ENCODE measurements around the gene NF1.
"Not testable (repeated sequence)": the region's sequence is repeated elsewhere in the genome, so short reads cannot be mapped to it uniquely, and the experiment has no call there.

The NF1 gene

DNA sequence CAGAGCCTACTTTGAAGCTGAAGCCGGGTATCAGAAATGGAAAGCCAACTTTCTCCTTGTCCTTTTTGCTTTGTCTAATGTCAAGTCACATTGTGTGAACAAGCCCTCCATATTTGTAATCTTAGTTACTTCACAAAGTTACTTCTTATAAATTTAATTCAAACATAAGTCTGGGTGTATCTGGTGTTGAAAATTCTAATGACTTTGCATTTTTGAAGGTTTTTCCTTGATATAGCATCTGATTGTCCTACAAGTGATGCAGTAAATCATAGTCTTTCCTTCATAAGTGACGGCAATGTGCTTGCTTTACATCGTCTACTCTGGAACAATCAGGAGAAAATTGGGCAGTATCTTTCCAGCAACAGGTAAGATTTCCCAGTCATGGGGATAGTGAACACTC is 165.4 kb downstream of the NF1 start:
- no peak for DNase-seq (ENCODE audit: low read depth)

DNA sequence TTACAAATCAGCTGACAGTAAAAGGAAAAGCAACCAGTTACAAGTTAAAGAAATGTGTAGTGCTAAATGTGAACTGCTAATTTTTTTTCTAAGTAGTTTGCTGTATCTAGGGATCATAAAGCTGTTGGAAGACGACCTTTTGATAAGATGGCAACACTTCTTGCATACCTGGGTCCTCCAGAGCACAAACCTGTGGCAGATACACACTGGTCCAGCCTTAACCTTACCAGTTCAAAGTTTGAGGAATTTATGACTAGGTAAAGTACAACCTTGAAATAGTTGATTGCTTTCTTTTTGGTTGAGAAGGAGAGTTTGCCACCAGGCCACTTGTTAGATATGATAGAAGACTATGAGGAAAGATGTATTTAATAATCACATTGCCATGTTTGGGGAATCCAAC is 166.8 kb downstream of the NF1 start:
- DNase-seq (ENCODE audit: low read depth): no peak

DNA sequence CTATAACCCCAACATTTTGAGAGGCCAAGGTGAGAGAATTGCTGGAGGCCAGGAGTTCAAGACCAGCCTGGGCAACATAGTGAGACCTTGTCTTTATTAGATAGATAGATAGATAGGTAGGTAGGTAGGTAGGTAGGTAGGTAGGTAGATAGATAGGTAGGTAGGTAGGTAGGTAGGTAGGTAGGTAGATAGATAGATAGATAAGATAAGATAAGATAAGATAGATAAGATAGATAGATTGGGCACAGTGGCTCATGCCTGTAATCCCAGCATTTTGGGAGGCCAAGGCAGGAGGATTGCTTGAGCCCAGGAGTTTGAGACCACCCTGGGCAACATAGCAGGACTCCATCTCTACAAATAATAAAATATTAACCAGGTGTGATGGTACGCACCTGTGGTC is 168.1 kb downstream of the NF1 start:
- DNase-seq (ENCODE audit: low read depth): not testable (repeated sequence)

- no peak for DNase-seq (ENCODE audit: low read depth)
Observed at GRCh38 chr17:31266042-31266441, 171.3 kb downstream of the NF1 start.

DNA sequence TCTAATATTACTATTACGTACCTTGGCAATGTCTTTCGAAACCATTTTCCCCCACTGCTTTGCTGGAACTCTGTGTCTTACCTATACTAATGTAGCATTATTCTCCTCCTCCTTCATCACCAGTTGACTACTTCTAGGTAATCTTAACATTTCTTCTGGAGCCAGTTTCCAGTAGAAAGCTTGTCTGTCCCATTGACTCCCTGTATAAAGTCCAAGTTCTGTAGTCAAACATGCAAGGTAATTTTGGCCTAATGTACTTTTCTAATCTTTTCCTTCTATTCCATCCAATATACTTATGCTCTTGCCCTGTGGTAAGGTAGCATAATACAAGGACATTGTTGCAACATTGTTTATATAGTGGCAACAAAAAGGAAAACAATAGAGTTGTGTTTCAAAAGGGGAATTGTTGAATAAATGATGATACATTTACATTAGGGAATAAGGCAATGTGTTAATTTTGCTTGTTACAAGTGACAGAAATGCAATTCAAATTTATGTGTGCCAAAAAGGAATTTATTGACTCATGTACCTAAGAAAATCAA is 174.3 kb downstream of the NF1 start:
- no peak for DNase-seq (ENCODE audit: low read depth)

DNA sequence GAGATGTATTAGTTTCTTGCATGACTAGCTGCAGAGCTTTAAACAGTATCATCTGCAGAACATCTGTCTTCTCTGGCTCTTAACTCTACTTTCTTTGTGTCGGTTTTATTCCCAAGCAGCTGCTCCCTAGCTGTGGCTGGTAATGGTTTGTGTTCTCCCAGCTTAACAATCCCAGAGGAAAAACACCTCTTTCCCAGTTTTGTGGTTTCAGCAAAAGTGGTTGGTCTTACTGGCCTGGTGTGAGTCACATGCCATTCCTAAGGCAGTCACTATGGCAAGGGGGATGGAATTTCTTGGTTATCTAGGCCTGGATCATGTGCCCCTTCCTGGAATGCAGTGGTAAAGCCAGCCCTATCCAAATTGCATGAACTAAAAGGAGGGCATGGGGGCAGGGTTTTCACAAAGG is 174.8 kb downstream of the NF1 start:
- peak; percentile 97 for DNase-seq (ENCODE audit: low read depth)

- no peak for DNase-seq (ENCODE audit: low read depth)
Observed at GRCh38 chr17:31272236-31272635, 177.5 kb downstream of the NF1 start.

DNA sequence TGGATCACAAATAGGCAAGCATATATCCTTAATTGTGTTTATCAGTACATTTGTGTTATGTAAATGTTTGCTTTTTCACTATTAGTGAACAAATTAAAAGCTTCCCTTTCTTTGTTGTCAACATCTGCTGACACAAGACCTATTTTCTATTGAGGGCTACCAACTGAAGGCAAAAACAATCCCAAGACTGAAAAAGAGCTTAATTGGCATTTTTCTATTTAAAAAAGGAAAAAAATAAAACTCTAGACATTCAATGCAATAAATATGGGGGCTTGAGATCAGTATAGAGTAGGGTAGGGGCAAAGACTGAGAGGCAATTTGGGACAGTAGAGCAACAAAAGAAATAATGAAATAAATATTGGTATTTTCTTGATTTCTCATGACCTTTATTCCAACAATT is 178.0 kb downstream of the NF1 start:
- DNase-seq (ENCODE audit: low read depth): no peak

- no peak for DNase-seq (ENCODE audit: low read depth)
Observed at GRCh38 chr17:31273516-31273915, 178.7 kb downstream of the NF1 start.

DNA sequence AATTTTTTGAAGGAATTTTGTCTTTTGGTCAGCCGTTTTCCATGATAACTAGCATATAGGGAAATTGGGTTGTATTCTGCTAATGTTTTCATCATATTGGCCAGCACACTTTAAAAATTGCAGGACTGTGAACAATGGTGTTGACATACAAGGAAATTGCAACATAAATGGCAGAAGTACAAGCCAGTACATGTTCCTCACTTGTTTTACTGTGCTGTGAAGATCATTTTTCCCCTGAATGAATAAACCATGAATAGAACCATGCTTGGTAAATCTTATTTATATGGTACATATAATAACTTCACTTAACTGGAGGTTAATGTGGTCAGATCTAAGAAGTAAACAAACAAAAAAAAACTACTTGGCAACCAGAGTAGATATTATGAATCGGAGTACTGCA is 179.5 kb downstream of the NF1 start:
- DNase-seq (ENCODE audit: low read depth): peak; percentile 36

- no peak for DNase-seq (ENCODE audit: low read depth)
Observed at GRCh38 chr17:31275116-31275515, 180.3 kb downstream of the NF1 start.

GRCh38 chr17:31279401-31279800 is 184.6 kb downstream of the NF1 start:
- DNase-seq (ENCODE audit: low read depth): no peak

DNA sequence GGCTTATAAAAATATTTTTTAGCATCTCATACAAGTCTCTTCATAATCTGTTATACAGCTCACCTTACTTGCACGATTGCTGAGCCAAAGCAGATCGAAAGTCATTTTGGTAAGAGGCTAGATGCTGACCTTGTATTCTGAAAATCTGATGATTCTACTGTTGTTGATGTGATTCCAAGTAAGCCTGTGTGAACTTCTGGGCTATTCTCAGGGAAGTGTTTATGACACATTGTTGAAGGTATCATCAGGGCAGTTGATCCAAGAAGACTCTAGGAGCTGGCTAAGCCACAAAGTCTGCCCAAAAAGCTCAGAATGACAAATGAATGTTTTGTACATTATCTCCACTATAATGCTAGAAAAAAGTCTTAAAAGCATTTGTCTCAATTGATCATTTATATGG is 186.3 kb downstream of the NF1 start:
- no peak for DNase-seq (ENCODE audit: low read depth)

DNA sequence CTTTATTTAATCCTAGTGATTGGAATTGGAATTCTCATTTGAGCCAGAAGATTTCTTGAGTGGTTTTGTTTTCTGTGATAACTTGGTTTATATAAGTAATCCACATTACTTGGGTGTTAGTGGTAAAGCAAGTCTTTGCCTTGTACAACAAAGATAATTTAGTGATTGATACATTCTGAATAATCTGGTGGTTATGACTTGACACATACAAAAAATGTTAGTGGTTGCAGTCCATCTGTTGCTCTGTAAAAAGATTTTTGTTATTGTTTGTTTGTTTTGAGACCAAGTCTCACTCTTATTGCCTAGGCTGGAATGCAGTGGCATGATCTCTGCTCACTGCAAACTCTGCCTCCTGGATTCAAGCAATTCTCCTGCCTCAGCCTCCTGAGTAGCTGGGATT is 189.1 kb downstream of the NF1 start:
- DNase-seq (ENCODE audit: low read depth): no peak

DNA sequence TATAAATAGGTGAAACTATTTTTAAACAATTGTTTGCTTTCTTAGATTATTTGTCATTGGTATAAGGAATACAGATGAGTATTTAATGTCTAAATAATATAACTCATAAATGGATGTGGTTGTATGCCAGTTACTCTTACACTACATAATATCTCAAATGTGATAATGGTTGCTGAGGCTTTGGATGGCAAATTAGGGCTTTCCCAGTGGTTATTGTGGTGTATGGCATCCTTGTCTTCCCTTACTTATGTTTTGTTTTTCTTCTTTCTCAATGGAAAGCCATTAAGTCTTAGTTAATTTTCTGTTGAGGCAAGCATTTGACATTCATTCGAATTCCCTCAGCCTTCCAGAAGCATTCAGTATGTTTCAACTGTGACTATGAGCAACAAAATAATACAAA is 191.8 kb downstream of the NF1 start:
- no peak for DNase-seq (ENCODE audit: low read depth)

DNA sequence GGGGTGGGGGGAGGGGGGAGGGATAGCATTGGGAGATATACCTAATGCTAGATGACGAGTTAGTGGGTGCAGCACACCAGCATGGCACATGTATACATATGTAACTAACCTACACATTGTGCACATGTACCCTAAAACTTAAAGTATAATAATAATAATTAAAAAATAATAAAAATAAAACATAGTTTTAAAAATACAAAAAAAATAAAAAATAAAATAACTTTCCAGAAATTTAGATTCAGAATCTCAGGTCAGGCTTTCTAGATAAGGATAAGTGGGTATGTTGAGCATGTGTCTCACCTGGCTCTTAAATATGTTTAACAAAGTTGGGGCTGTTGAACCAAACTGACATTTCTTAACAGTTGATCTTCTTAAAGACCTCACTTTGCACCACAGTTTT is 193.2 kb downstream of the NF1 start:
- DNase-seq (ENCODE audit: low read depth): not testable (repeated sequence)

DNA sequence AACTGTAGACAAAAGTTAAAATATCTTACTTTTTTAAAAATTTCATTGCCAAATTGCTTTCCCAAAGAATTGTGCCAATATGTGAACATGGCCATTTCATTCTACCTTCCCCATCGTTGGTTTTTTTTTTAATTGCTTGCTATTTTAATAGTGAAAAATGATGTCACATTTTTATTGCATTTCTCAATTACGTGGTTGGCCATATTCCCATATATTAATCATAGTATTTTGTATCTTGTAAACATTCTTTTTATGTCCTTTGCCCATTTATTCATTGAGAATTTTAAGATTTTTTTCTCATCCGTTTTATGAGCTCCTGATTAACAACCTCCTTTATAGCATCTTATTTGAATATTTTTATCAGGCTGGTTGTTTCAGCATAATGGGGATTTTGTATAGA is 195.0 kb downstream of the NF1 start:
- DNase-seq (ENCODE audit: low read depth): no peak

GRCh38 chr17:31291820-31292219 is 197.0 kb downstream of the NF1 start:
- no peak for DNase-seq (ENCODE audit: low read depth)

DNA sequence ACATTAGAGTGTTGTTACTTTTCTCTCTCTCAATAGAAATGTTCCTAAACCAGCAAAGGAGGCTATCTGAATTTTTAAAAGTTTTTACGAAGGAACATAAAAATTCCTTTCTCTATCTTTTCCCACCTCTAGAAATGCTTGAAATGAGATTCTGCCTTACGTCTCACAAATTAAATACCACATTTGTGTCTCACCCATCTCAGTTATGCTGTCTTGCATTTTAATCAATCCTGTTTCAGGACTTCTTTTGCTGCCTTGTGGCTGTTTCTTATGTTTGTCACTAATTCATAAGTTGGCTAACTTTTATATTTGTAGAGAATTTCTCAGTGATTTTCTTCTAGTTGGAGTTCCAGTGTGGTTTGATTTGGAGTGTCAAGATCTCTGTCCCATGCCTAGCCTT is 198.8 kb downstream of the NF1 start:
- DNase-seq (ENCODE audit: low read depth): no peak

- DNase-seq (ENCODE audit: low read depth): no peak
Observed at GRCh38 chr17:31294231-31294630, 199.5 kb downstream of the NF1 start.

GRCh38 chr17:31294820-31295488 is 200.2 kb downstream of the NF1 start:
- DNase-seq (ENCODE audit: low read depth): no peak

GRCh38 chr17:31295489-31295871 is 200.7 kb downstream of the NF1 start:
- DNase-seq (ENCODE audit: low read depth): no peak

GRCh38 chr17:31296142-31296541 is 201.4 kb downstream of the NF1 start:
- no peak for DNase-seq (ENCODE audit: low read depth)

GRCh38 chr17:31297090-31297489 is 202.3 kb downstream of the NF1 start, which contains the start of gene OMG:
Gene OMG, minus strand, starts transcription at chr17:31297239. Its CDS starts 908 bp downstream, at chr17:31296331.
- DNase-seq (ENCODE audit: low read depth): no peak

Measured in HS-5 (cell line).